GM19099 (cell line): ENCODE measurements around the gene DTX4.

ENCODE experiments used
- POLR2A ChIP-seq: IDR thresholded peaks from 3 replicates; pipeline ENCODE4 v1.6.1; 2011; ENCODE audit warnings: low read depth; ENCODE audit not compliant: insufficient read length; ENCODE audit errors: extremely low read depth

The DTX4 gene

GRCh38 chr11:59196777-59197176, 24.8 kb downstream of the DTX4 start:
- TF ChIP-seq POLR2A = no peak

GRCh38 chr11:59197991-59198390, 26.1 kb downstream of the DTX4 start:
- TF ChIP-seq POLR2A = no peak

- TF ChIP-seq POLR2A = no peak
Observed at GRCh38 chr11:59198726-59199125, 26.8 kb downstream of the DTX4 start.

GRCh38 chr11:59199546-59200422, 27.9 kb downstream of the DTX4 start:
- no peak for TF ChIP-seq POLR2A

GRCh38 chr11:59200423-59200746, 28.5 kb downstream of the DTX4 start:
- TF ChIP-seq POLR2A = no peak

GRCh38 chr11:59201353-59201752, 29.4 kb downstream of the DTX4 start:
- TF ChIP-seq POLR2A = no peak

- TF ChIP-seq POLR2A = no peak
Observed at GRCh38 chr11:59204746-59205145, 32.8 kb downstream of the DTX4 start.

- no peak for TF ChIP-seq POLR2A
Observed at GRCh38 chr11:59205648-59206047, 33.7 kb downstream of the DTX4 start.

GRCh38 chr11:59206635-59207034, 34.7 kb downstream of the DTX4 start:
- TF ChIP-seq POLR2A = no peak

- TF ChIP-seq POLR2A = peak; percentile 24
Observed at GRCh38 chr11:59207988-59208451, 36.1 kb downstream of the DTX4 start.

GRCh38 chr11:59208956-59209355, 37.0 kb downstream of the DTX4 start:
- TF ChIP-seq POLR2A = no peak

- no peak for TF ChIP-seq POLR2A
Observed at GRCh38 chr11:59212222-59212621, 40.3 kb downstream of the DTX4 start.

GRCh38 chr11:59212744-59213631, 41.1 kb downstream of the DTX4 start, which contains the start of gene MPEG1:
Gene MPEG1 (minus strand): TSS chr11:59212927. CDS start chr11:59212865, 62 bp downstream.
- TF ChIP-seq POLR2A = peak; percentile 55

- no peak for TF ChIP-seq POLR2A
Observed at GRCh38 chr11:59214141-59214893, 42.4 kb downstream of the DTX4 start.
